GM21619 (cell line): ENCODE measurements around the gene CD244.
"Not testable (repeated sequence)": the region's sequence is repeated elsewhere in the genome, so short reads cannot be mapped to it uniquely, and the experiment has no call there.

ENCODE experiments used
- ATAC-seq: cut with Tn5 transposase; IDR thresholded peaks from one replicate; pipeline ENCODE4 v1.9.1; 2021; ENCODE audit not compliant: unreplicated experiment

Gene CD244

GRCh38 chr1:160879056-160879455, 16.4 kb upstream of the CD244 start:
- no peak for ATAC-seq

GRCh38 chr1:160877221-160877620, 14.5 kb upstream of the CD244 start:
- ATAC-seq = no peak

DNA sequence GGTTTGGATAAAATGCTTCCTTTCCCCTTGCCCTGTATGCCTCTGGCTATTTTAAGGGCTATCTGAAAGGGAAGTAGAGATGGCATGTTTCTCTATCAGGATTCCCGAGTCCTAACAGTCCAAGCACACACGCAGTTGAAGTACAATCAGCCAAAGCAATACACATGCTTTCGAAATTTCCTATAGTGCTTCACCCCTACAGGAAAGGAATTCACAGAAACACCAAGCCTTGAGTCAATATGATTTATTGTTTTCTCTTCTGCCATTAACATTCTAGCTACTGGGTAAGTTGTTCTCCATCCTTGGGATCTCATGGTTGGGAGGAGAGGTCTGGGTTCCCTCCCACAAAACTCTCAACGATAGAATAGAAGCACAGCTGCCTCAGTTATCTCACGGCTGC, 13.6 kb upstream of the CD244 start:
- no peak for ATAC-seq

GRCh38 chr1:160875591-160875990, 12.9 kb upstream of the CD244 start:
- not testable (repeated sequence) for ATAC-seq

GRCh38 chr1:160874935-160875334, 12.2 kb upstream of the CD244 start:
- no peak for ATAC-seq

DNA sequence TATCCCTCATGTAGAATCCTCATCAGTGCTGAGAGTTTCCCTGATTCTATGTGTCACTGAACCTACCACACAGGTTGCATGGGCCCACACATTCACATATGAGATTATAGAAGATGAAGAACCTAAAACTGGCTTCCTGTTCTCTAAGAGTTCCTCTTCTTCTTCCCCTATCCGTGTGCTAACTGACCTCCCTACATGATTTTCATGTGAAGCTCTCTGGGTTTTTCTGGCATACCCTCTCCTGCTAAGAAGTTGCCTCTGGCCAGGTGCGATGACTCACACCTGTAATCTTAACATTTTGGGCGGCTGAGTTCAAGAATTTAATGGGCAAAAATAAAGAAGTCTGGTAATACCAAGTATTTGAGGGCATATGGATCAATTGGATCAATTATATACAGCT, 5.5 kb upstream of the CD244 start:
- no peak for ATAC-seq

DNA sequence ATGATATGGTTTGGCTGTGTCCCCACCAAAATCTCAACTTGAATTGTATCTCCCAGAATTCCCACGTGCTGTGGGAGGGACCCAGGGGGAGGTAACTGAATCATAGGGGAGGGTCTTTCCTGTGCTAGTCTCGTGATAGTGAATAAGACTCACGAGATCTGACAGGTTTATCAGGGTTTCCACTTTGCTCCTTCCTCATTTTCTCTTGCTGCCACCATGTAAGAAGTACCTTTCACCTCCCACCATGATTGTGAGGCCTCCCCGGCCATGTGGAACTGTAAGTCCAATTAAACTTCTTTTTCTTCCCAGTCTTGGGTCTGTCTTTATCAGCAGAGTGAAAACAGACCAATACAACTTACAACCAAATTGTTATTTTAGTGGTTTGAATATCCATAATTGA, 5.0 kb upstream of the CD244 start:
- not testable (repeated sequence) for ATAC-seq

- no peak for ATAC-seq
These were observed 4.1 kb upstream of the CD244 start for GRCh38 chr1:160866695-160867260.

- ATAC-seq = no peak
These were observed 3.5 kb upstream of the CD244 start for GRCh38 chr1:160866001-160866694.

- no peak for ATAC-seq
These were observed 2.6 kb upstream of the CD244 start for GRCh38 chr1:160865337-160865736.

DNA sequence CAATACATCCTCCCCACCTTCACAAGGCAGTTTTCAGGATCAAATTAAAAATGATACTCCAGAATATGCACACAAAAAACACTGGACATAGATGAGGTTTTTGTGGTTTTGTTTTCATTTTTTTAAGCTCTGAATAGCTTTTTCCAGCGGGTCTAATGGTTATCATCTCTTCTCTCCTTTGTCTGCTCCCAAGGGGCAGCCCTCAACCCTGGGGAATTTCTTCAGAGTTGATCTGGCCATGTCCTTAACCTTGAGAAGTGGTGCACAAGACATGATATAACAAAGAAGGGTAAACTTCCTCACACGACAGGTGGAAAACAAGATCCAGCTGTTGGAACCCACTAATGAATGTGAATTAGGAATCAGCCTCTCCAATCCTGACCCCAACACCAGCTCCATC, 1.5 kb upstream of the CD244 start:
- no peak for ATAC-seq

GRCh38 chr1:160863774-160864131, 1.1 kb upstream of the CD244 start:
- ATAC-seq = no peak

DNA sequence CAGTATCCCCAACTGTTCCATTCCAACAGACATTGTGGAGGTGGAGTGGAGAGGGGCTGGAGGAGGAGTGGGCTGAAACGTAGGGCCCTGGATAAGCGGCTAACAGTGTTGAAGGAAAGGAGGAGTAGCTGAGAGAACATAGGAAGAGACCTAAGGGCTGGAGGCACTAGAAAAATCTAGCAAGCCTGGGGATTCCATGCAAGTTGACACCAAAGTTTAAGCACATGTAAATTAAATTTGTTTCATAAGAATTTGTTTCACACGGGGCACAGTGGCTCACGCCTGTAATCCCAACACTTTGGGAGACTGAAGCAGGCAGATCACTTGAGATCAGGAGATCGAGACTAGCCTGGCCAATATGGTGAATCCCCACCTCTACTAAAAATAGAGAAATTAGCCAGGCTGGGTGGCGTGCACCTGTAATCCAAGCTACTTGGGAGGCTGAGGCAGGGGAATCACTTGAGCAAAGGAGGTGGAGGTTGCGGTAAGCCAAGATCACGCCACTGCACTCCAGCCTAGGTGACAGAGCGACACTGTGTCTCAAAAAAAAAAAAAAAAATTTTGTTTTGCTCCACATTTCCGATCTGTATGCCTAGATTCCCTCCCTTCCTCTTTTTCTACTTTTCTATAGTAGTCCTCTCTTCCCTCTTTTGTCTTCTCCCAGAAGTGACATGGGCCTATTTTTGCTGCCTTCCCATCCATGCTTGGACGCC, 530 bp upstream of the CD244 start:
- no peak for ATAC-seq

DNA sequence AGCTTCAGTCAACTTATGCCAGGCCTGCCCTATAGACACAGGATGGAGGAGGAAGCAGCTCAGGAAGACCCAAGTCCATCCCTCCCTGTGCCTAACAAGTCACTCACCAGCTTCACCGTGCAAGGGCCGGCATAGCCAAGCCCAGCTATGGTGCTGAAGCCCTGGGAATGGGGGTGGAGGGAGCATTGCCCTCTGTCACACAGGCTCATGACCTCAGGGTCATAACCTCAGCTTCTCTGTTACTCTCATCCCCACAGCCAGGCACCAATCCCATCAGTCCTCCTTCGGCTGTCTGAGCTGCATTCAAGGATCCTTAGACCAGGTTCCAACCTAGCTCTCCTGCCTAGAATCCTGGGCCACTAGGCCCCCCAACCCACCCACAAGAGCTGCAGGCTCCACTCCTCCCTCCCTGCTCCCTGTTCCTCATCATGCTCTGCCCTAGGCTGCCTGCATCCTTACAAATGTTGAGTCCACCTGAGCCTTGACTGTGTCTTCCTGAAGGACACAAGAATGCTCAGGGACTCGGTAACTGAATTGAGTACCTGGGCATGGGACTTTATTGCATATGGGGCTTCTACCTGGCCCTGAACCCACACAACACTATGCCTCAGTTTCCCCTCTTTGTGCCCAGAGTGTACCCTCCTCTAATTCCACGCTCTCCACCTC, 1.7 kb downstream of the CD244 start:
- ATAC-seq = no peak

GRCh38 chr1:160859166-160859565, 3.5 kb downstream of the CD244 start:
- no peak for ATAC-seq

- no peak for ATAC-seq
These were observed 4.2 kb downstream of the CD244 start for GRCh38 chr1:160858507-160858906.

DNA sequence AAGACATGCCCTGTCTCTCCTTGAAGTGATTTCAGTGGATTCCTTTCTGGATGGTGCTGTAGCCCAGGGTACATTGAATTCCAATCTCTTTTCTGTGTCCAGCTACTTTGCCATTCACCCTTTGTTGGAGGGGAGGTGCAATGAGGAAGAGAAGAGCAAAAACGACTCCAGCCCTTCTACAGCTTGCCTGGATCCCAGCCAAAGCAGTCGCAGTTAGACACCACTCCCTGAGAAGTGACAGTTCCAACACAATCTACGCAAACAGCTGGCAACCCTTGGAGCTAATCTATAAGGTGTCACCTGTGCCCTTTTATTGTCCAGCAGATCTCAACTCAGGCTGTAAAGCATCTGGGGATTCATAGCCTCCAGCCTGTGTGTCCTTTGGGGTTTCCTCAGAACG, 4.6 kb downstream of the CD244 start:
- ATAC-seq = no peak

DNA sequence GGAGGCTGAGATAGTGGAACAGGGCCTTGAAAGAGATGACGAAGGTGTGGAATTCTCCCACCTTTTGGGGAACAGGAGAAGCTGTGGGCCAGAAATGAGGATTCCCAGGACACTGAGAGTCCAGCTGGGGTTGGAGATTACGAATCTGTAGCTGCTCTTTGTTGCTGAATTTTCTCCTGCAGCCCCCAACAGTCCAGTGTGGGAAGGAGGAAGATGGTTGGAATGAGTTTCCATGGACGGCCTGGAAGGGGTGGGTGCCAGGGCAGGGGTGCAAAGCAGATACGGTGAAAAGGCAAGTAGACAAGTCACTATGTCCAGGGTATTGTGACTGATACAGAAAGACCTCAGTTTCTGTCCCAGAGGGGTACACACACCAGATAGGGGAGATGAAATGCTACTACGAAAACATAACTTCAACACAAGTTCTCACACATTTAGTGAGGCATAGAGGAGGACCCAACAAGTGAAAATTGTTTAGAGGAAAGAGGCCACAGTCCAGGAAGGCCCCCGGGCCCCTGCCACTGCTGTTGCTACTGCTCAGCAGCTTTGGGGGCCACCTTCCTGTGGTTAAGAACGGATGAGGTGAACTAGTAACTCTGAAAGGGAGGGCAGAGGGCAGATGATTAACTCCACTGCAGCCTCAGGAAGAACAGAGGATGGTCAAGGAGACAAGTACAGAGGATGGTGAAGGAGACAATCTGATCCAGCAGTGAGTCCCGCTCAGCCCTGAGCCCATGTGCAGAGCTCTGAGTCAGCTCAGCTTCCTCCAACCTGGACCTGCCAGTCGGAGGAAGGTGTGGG, 7.3 kb downstream of the CD244 start:
- peak; percentile 89 for ATAC-seq

- no peak for ATAC-seq
These were observed 8.9 kb downstream of the CD244 start for GRCh38 chr1:160853754-160854153.

- ATAC-seq = no peak
These were observed 9.7 kb downstream of the CD244 start for GRCh38 chr1:160853014-160853413.

- no peak for ATAC-seq
These were observed 11.7 kb downstream of the CD244 start for GRCh38 chr1:160850993-160851392.
